COR-L47 (cell line): ENCODE measurements around the gene PRAC1.

Source experiments
- DNase-seq: peaks from one replicate; lab custom pipeline; 2025; lab: John Stamatoyannopoulos, UW

Gene PRAC1

GRCh38 chr17:48747445-48748363 is 25.4 kb upstream of the PRAC1 start:
- no peak for DNase-seq

- DNase-seq, result no peak
Observed at GRCh38 chr17:48746916-48747444, 24.7 kb upstream of the PRAC1 start.

- peak; percentile 42 for DNase-seq
Observed at GRCh38 chr17:48745381-48746275, 23.3 kb upstream of the PRAC1 start.

GRCh38 chr17:48740537-48740936 is 18.2 kb upstream of the PRAC1 start:
- no peak for DNase-seq

GRCh38 chr17:48738803-48739526 is 16.6 kb upstream of the PRAC1 start:
- no peak for DNase-seq

GRCh38 chr17:48738424-48738802 is 16.1 kb upstream of the PRAC1 start:
- no peak for DNase-seq

- DNase-seq, result no peak
Observed at GRCh38 chr17:48737330-48738043, 15.2 kb upstream of the PRAC1 start.

GRCh38 chr17:48735062-48735351 is 12.7 kb upstream of the PRAC1 start:
- DNase-seq, result no peak

- no peak for DNase-seq
Observed at GRCh38 chr17:48734333-48735061, 12.2 kb upstream of the PRAC1 start.

- DNase-seq, result no peak
Observed at GRCh38 chr17:48733632-48734328, 11.5 kb upstream of the PRAC1 start.

- no peak for DNase-seq
Observed at GRCh38 chr17:48732688-48733629, 10.6 kb upstream of the PRAC1 start.

- DNase-seq, result no peak
Observed at GRCh38 chr17:48731355-48731754, 9.0 kb upstream of the PRAC1 start.

GRCh38 chr17:48730240-48730550 is 7.9 kb upstream of the PRAC1 start:
- no peak for DNase-seq

GRCh38 chr17:48729335-48730239 is 7.3 kb upstream of the PRAC1 start:
- DNase-seq, result no peak

GRCh38 chr17:48728232-48729231 is 6.2 kb upstream of the PRAC1 start, which contains the start of gene HOXB13:
TSS of gene HOXB13 (minus strand) at chr17:48728750. CDS start at chr17:48728593, 157 bp downstream.
- peak; percentile 50 for DNase-seq

- DNase-seq, result no peak
Observed at GRCh38 chr17:48727415-48728175, 5.3 kb upstream of the PRAC1 start.
